Measurements from ENCODE around the gene NKX2-4. TPM values are rescaled to one million over a fixed set of nuclear protein-coding genes. Genes with fewer than 3 reads are reported as not detected.

Gene NKX2-4
- total RNA-seq (1 to 10 TPM; 5.1 to 6.3 TPM), polyA plus RNA-seq (ENCODE audit: insufficient read depth, low read depth, low replicate concordance) (0.99 TPM)
- long read RNA-seq, donor 1, partial matches to known transcripts = 0 of 1 reads
- long read RNA-seq, donor 1, other reads (novel, unspliced or antisense) = 0 of 1 reads
- long read RNA-seq, donor 2, partial matches to known transcripts = 0 of 1 reads
- long read RNA-seq, donor 2, other reads (novel, unspliced or antisense) = 0 of 1 reads

- no peak for TF ChIP-seq CTCF (IDR thresholded peaks at IDR 0.05)
- TF ChIP-seq POLR2A (IDR thresholded peaks at IDR 0.05) = no peak
- peak within 1 kb of the TSS in 1 of 2 donors; percentile 68 for H3K27ac ChIP-seq
- peak; percentile 32 for DNase-seq
- intact Hi-C loops (cut with DNase I; ENCODE audit: low total_unique reads) = no loop called here
- WGBS, 2 donors = 8 to 9% methylated on average over 28 to 51 of the region's 57 CpGs
- no peaks in the 10 kb centered on the region for H3K27me3 ChIP-seq
- H3K4me3 ChIP-seq = peak within 1 kb of the TSS; percentile 53 to 56
- H3K36me3 ChIP-seq (ENCODE audit: low read depth, missing control alignments) = no peaks in the 10 kb centered on the region
- no peaks in the 10 kb centered on the region for H3K4me1 ChIP-seq
- H3K9me3 ChIP-seq = no peaks in the 10 kb centered on the region
Observed at GRCh38 chr20:21397341-21398108, at the start of gene NKX2-4. Gene NKX2-4, minus strand, starts transcription at chr20:21397526. Its CDS starts 127 bp downstream, at chr20:21397399.

GRCh38 chr20:21437816-21438215, 40.5 kb upstream of the NKX2-4 start:
- WGBS, 2 donors = 88 to 92% methylated on average over 2 of the region's 2 CpGs

GRCh38 chr20:21437248-21437647, 39.9 kb upstream of the NKX2-4 start:
- no peak for DNase-seq
- no peaks in the 10 kb centered on the region for H3K36me3 ChIP-seq (ENCODE audit: low read depth, missing control alignments)
- no peak overlapping the region for H3K4me3 ChIP-seq
- no peak overlapping the region for H3K27ac ChIP-seq
- TF ChIP-seq POLR2A (IDR thresholded peaks at IDR 0.05) (no peak), CTCF (IDR thresholded peaks at IDR 0.05) (no peak)
- no peaks in the 10 kb centered on the region for H3K27me3 ChIP-seq
- H3K4me1 ChIP-seq = no peaks in the 10 kb centered on the region
- intact Hi-C loops (cut with DNase I; ENCODE audit: low total_unique reads) = no loop called here
- WGBS, 2 donors = 89 to 93% methylated on average over 1 of the region's 1 CpG
- no peaks in the 10 kb centered on the region for H3K9me3 ChIP-seq

More at GRCh38 chr20:21437816-21438215, 40.5 kb upstream of the NKX2-4 start:
- H3K9me3 ChIP-seq = no peaks in the 10 kb centered on the region
- H3K4me3 ChIP-seq = no peak overlapping the region
- no peaks in the 10 kb centered on the region for H3K36me3 ChIP-seq (ENCODE audit: low read depth, missing control alignments)
- no peaks in the 10 kb centered on the region for H3K27me3 ChIP-seq
- no peak for DNase-seq
- intact Hi-C loops (cut with DNase I; ENCODE audit: low total_unique reads) = no loop called here
- no peaks in the 10 kb centered on the region for H3K4me1 ChIP-seq
- H3K27ac ChIP-seq = no peak overlapping the region
- TF ChIP-seq POLR2A (IDR thresholded peaks at IDR 0.05) (no peak), CTCF (IDR thresholded peaks at IDR 0.05) (no peak)

GRCh38 chr20:21436205-21436604, 38.9 kb upstream of the NKX2-4 start:
- no peaks in the 10 kb centered on the region for H3K4me1 ChIP-seq
- H3K27ac ChIP-seq = no peak overlapping the region
- H3K36me3 ChIP-seq (ENCODE audit: low read depth, missing control alignments) = no peaks in the 10 kb centered on the region
- intact Hi-C loops (cut with DNase I; ENCODE audit: low total_unique reads) = no loop called here
- no peak for DNase-seq
- 77 to 83% methylated on average over 4 of the region's 4 CpGs for WGBS, 2 donors
- no peak for TF ChIP-seq POLR2A (IDR thresholded peaks at IDR 0.05)
- TF ChIP-seq CTCF (IDR thresholded peaks at IDR 0.05) = no peak
- no peaks in the 10 kb centered on the region for H3K27me3 ChIP-seq
- no peak overlapping the region for H3K4me3 ChIP-seq
- H3K9me3 ChIP-seq = no peaks in the 10 kb centered on the region
